Measurements from ENCODE around the gene EPHB6.

The EPHB6 gene

DNA sequence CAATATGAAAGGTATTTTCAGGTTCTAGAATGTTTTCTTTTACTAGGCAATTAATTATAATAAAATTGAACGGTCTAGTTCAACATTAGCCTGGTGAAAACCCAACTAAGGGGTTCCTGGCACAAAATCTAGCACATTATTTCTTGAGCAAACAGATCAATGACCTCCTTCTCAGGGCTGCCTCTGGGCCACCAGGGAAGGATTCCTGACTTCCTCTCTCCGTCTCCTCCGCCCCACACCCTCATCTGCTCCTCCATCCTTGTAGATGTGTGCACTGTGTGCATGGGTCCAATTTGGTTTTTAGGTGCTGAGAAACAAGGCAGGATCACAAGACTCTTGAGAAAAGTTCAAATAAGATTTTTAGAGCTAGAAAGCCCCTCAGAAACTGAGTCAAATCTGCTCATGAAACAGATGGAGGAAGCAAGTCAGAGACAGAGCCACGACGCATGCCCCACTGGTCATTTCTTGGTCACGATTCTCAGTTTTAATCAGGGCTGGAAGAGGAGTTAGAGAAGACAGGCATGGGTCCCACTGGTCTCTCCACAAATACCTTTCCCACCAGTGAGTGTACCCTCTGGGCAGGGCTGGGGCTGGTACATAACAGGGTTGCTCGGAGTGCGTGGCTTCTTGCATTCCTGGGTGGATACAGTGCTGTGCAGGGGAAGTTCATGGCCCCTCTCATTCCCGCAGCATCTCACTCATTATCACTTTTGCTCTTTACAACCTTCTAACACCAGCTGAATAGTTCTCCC lies 26.9 kb downstream of the EPHB6 start:
- DNase-seq: no peak

DNA sequence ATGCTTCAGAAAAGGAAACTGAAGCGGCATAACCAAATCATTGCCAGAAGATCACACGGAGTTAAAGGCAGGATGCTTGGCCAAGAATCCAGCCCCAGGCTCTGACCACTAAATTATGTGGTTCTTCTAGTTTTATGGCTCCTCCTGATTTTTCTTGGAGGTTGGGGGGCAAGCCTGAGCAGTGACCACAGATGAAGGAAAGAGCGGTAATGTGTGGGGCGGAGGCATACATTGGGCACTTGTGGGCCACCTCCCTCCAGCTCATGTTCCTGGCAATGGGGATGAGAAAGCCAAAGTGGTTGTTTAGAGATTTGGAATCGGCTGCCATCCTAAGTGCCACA lies 27.4 kb downstream of the EPHB6 start:
- DNase-seq: no peak

DNA sequence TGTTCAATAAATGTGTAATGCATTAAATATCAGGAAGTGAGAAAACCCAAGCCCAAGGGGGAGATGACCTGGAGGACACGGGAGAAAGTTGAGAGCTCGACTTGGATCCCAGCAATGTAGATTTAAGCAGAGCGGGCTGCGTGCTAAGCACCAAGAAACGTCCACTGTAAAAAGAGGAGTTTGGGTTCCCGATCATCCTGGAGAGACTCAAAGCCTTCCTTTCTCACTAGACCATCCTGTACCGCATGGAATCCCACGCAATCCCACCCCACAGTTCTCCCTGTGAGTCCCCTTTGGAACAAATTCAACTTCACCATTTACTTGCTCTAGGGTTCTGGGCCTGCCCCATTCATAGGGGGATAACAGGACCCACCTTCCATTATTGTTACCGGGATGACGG lies 28.3 kb downstream of the EPHB6 start:
- DNase-seq: no peak

DNA sequence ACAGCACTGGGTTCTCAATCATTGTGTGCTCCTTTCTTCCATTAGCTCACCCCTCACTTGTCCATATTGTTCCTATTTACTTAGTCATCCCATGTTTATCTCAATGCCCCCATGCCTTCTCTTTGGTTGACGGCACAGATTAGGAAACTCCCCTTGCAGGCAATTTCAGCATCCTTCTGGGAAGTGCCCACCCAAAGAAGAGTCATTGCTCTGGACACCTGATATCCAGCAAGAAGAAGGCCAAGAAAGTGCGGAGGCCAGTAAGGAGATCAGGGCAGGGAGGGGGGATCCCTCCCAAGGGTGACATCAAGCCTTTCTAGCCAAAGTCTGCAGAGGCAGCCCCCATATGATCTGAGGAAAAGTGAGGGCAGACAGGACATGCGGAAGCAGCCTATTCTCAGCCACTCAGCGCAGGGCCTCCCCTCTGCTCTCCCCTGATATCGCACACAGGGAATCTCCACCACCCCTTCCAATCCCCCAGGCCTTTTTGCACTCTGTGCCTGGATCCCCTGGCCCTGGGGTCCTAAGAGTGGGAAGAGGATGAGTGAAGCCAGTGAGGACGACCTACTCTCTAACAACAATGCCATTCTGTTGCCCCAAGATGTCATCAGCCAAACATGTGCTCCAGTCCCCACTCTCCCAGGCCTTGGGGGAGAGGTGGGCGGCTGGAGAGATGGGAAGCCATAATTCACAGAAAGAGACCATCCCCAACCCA lies 28.9 kb downstream of the EPHB6 start:
- no peak for DNase-seq

DNA sequence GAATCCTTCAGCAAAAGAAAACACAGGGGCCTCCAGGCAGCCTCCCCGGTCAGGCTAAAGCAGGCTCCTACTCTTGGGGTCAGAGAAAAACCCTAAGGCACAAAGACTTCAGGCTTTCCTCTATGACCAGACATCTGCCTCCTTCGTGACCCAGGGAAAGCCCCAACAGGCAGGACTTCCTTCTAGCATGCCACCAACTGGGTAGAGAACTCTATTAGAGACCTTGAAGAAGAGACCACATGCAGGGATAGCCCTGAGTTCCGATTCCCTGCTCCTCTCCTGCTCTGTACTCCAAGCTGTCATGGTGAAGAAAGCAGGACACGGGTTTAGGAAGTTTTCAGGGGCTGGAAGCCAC lies 29.4 kb downstream of the EPHB6 start:
- DNase-seq: no peak

DNA sequence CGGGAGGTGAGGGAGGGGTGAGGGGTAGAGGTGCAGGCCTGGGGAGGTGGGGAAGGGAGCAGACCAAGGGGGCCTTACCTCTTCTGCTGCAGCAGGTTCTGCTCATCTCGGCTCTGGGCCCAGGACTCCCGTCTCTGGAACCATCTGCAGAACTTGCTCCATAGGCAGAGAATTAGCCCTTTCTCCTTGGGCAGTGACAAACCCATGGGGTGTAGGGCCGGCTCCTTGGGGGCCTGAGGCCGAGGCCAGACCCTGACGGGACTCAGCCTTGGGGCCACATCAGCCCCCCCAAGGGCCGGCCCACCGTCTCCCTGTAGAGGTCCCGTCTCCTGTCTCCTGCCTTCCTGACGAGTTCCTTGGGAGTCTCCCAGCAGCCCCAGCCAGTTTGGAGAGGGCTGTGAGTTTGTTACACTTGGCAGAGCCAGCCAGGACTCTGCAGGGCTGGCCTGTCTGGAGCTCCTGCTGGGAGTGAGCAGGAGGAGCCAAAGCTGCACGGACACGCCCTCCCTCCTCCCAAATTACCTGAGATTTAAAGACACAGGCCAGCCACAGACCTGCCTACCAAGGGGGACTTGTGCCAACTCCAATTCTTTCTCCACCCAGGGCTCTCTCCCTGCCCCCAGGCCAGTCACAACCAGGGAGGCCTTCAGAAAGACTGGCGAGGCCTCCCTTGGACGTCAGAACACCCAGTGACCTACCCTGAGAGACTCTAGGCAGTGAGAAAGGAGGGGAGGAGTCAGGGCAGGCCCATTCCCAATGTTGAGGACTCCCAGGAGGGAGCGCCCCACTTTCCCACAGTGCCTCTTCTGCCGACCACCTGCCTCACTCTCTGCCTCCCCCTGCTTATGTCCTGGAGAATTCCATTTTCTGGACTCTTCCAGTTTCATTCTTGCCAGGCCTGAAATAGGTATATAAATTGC lies 30.7 kb downstream of the EPHB6 start, which contains the start of gene TRPV6:
Gene TRPV6, minus strand, starts transcription at position 435 of the 920 bp plus-strand sequence.
- no peak for DNase-seq

DNA sequence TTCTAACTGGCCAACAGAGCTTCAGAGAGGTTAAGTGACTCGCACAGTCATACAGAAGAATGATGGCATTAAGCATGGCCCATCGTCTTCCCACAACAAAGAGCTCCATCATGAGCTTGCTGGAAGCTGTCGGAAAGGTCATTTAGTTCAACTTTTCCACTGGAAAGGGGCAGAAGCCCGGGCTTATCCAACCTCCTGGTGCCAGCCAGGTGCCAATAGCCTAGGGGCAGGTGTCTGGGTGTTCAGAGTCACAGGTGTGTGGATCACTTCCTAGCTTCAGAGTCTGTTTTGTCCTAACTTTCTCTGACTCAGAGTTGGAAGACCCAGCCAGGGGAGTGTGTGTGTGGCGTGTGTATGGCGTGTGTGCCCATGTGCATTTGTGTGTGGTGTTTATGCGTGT lies 32.0 kb downstream of the EPHB6 start:
- no peak for DNase-seq

DNA sequence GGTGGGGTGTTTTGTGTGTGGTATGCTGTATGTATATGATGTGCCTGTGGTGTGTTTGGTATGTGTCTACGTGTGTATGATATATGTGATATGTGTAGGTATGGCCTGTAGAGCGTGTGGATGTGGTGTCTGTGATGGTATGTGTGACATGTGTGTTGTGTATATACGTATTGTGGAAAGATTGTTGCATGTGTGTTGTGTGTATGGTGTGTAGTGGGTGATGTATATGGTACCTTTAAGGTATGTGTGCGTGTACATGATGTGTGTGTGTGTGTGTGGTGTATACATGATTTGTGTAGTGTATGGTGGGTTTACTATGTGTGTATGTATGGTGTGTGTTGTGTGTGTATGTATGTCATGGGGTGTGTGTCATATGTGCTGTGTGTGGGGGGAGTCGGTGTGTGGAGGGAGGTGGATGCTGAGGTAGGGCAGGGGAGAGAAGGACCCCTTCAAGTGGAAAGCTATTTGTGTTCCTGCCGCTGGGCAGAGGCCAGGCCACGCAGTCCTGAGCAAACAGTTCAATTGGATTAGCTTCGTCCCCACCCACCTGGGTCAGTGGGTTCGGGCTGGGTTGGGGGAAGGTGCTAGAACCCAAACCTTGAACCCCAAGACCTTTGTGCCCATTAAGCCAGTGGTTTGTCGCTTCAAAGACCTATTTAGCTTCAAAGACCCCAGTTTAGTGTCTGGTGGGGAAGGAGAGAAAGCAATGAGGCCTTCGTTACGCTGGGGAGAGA lies 32.6 kb downstream of the EPHB6 start:
- DNase-seq: no peak

DNA sequence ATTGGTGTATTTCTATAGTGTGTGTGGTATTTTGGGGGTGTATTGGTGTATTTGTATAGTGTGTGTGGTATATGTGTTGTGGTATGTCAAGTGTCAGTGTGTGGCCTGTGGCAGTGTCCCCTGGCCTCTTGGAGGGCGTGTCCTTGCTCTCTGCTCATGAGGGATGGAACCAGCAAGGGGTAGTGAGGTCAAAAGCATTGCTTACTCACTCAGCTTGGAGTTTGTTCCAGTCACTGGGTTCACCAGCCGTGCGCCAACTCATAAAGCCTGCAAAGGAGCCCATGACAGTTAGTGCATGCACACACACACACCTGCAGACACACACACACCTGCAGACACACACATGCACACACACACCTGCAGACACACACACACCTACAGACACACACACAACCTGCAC lies 34.9 kb downstream of the EPHB6 start:
- DNase-seq: no peak

DNA sequence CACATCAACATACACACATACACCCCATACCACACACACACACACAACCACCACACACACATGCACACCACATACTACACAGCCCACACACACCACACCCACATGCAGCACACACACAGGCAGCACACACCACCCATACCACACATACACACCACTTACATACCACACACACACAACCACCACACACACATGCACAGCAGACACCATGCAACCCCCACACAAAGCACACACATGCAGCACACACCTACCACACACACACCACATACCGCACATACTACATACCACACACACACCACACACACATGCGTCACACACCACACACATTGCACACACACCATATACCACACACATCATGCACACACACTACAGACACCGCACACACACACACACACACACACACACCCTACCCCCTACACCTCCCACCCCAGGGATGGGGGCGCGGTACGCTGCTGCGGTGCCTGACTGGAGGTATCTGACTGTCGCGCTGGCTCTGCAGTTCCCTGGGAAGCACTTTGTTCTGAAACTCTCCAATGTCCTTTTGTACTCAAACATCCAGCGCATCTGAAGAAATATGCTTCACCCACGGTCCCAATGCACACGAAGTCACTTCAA lies 36.1 kb downstream of the EPHB6 start:
- DNase-seq: no peak

DNA sequence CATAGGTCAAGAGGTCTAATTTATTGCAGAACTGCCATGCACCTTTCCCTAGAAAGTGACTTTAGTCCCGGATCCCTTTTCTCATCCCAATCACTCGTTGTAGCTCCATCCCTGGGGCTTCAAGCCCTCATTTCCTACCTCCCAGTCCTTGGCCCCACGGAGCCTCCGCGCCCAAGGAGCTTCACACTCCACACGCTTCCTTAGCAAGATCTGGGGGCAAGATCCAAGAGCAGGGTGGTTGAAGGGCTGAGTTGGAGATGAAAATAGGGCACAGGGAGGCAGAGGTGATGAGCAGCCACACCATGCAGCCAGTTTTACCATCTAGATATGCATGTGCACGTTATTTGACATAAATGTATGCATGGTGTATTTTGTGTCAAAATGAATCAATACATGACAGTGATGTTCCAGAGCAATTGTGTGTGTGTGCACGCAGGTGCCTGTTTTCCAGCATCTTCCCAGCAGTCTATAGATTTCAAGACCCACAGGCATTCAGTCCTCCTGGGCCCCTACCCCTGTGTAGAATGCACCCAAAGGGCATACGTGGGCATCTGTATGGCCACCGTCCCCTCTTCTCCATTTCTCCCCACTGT lies 36.7 kb downstream of the EPHB6 start:
- DNase-seq: no peak

DNA sequence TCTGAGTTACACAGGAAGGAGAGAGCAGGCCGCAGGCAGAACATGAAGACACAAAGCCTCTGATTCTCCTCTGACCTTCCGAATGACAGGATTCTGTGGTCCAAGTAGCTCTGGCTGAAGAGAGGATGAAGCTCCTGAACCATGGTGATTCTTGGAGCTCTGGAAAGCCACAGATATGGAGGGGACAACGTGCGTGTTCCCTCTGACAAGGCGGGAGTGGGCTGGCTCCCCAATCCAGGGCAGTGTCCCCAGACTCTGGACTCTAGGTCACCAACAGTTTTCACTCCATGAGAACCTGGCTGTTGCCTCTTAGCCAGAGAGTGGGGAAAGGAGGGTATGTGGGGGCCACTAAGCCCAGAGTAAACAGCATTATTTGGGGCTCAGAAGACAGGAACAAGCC lies 38.1 kb downstream of the EPHB6 start:
- no peak for DNase-seq

DNA sequence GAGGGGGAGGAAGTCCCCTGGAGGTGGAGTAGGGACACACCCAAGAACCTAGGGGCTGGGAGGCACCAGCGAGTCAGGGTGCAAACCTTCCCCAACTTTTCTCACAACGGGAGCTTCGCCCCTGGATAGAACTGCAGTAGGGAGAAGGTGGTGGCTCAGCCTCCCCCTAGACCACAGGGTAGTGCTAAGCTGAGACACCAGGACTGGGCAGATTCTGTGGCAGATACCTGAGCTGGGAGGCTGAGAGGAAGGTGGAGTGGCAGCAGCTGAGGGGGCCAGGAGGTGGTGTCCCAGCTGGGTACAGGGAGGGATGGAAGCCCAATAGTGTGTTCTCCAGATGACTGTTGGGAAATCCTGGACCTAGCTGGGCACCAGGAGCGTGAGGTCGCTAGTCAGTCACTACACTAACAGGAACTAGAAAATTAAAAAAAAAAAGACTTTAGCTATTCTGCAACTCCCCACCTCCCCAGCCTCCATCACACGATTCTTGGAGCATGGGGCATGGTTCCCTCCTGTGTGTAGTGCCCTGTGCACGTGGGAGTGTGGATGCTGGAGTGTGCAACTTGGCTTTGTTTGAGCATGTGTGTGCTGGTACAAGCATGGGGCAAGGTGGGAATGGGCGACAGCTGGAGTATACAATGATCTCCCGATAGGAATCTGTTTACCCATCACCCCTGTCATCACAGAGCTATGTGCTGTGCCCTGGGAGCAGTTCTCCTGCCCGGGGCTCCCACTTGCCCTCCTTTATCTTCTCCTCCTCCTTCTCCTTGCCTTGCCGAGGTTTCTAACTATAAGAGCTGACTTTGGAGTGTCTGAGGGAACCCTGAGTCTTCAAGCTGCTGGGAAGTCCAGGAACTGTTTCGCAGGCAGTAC lies 39.5 kb downstream of the EPHB6 start:
- no peak for DNase-seq

DNA sequence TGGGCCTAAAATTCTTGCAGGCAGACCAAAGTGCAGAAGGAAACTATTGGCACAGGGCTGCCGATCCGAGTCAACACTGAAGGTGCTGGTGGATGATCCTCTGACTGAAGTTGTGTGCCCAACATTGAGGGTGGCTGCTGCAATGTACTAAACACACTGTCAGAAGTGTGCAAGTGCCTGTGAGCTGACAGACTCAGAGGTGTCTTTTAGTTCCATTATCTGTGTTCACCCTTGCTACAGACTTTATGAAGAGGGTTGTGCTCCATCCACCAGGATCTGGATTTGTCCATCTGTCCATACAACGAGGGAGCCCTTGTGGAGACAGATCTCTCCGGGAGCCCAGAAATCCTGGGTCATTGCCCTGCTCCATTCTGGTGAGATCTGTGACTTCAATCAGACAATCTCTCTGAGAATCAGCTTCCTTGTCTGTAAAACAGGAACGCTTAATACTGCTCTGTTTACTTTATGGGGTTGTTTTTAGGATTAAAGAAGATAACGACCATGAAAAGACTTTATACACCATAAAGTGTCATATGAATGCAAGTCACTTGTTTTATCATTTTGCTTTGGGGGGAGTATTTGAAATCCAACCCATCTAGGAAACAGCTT lies 40.2 kb downstream of the EPHB6 start:
- DNase-seq: no peak

DNA sequence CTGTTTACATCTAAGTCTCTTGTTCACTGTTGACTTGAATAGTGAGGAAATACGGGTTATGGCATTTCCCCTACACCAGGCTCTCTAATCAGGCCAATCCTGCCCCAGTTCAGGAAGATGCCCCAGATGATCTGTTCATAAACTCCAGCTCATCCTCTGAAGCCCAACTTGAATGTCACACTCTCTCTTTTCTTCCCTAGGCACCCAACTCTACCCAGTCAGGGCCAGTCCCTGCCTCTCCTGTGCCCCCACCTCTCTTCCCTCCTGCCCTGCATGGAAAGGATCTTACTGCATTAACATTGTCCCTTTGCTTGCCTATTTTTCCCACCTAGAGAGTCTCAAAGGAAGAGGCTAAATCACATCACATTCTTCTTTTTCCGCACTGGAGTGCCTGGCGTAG lies 41.3 kb downstream of the EPHB6 start:
- no peak for DNase-seq

DNA sequence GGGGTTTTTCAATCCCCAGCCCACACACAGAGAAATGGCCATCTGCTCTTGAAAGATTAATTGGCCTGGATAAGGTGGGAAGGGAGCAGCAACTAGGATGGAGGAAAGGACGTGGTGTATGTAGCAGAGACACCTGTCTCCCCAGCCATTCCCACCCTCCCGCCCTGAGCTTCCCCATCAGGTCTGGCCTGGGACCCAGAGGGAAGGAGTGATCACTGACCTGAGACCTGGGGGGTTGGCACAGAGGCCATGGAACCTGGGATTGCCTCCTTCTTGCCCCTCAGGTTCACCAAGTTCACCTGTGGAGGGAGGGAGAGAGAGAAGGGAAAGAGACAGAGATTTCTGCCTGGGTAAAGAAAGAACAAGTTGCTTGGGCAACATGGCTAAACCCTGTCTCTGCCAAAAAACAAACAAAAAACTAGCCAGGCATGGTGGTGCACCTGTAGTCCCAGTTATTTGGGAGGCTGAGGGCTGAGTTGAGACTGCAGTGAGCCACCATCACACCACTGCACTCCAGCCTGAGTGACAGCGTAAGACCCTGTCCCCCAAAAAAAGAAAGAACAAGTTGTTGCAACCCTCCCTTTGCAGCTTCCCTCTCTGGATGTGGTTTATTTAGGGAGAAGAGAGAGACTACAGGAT lies 42.0 kb downstream of the EPHB6 start:
- DNase-seq: no peak

DNA sequence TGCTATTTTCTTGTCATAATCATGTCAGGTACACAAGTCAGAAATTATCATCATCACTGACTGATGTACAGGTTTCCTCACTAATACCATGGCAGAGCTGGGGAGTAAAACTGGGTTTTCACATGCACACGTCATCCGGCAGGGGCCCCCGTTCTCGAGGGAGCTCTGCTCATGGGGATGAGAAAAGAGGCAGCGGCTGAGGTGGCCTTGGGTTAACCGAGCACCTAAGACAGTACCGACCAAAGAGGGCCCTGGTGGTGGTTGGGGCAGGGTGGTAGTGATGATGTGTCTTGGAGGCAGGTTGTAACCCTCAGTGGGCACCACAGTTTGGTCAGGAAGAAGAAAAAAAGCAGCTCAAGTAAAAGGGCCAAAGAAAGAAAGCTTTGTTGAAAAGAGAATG lies 42.8 kb downstream of the EPHB6 start:
- no peak for DNase-seq

DNA sequence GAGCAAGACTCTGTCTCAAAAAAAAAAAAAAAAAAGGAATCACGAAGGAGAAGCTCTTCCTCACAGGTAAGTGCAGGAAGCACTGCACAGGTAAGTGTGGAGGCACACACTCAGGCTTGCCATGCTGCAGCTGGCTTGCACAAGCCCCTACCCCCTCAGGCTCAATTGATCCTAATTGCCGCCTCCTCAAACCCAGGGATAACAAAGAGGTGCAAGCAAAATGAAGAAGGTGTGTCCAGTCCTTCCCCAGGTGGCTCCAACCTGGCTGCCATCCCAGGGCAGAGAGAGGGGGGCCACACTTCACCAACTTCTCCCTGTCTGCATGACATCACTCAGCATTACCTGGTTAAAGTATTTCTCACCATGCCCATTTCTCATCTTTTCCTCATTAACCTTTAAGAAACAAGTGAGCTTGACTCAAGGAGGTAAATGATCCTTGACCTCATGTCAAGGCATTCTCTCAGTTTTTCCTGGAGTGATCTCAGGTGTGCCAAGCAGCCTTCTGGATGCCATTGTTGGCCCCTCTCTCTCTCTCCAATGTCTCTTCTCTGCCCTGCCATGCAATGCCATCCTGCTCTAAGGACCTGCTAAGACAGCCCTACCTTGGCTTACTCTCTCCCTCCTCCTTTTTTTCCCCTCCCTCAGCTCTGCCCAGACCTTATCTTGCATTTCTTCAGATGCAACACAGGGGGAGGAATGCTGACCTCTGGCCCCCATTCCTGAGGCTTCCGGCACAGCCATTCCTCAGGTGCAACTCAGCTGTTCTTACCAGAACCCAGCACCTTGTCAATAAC lies 43.7 kb downstream of the EPHB6 start:
- no peak for DNase-seq

DNA sequence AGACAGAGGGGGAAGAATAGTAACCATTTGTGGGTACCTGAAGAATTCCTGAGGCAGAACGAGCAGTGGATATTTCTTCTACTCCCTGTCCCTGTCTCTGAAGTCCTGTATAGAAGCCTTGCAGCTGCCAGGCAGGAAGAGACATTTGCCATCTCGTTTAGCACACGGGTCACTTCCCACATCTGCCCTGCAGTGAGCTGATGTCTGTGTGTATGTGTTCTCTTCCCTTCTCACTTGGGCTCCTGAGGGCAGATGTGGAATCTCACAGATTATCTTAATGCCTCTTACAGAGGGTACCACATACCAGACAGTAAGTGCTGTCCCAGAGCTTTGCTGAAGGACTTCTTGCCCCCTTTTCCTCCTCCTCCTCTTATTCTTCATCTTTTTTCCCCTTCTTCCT lies 44.8 kb downstream of the EPHB6 start:
- DNase-seq: no peak
